ENCODE results near the gene RHOBTB3.
A peak's percentile ranks its signal among the peaks of the same experiment; 100 is the strongest.

The RHOBTB3 gene

DNA sequence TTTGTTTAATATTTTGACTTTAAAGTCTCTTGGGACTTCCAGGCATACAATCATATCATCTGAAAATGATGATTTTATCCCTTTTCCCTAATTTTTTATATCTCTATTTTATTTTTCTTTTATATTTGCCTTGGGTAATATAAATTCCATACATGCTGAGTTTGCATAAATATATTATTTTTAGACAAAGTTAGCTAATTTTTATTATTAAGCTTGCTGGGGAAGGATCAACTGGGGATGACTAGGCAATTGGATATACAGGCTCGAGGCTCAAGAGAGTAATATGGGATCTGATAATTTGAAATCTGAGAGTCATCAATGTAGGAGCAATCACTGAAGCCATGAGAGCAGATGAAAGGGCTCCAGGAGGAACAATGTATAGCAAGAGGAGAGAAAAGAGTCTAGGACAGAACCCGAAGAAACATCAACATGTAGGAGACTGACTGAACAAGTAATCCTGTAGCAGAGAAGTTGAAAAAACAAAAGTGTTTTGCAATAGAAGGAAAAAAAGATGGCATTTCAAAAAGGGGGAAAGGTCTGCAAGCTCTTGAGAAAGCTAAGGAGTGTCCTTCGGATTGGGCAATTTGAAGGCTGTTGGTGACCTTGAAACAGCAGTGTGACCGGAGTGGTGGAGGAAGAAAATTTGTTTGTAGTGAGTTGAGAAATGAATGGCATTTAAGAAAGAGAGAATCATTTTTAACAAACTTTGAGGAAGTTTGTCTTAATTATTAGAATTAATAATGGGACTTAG lies 17.0 kb upstream of the RHOBTB3 start:
- DNase-seq (ENCODE audit: low read depth, low spot score) = no peak

DNA sequence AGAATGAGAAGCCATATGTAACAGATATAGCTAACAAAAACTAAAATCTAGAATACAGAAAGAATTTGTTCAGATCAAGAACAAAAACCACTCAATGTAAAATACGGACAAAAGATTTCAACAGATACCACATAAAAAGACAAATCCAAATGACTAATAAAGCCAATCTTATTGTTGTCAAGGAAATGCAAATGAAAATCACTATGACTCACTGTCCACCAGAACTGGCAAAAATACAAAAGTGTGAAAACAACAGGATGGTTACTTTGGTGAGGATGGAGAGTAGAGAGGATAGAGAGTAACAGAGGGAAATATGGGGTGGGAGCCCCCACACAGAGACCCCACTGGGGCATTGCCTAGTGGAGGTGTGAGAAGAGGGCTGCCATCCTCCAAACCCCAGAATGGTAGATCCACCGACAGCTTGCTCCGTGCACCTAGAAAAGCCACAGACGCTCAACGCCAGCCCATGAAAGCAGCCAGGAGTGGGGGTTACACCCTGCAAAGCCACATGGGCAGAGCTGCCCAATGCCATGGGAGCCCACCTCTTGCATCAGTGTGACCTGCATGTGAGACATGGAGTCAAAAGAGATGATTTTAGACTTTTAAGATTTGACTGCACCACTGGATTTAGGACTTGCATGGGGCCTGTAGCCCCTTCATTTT lies 15.2 kb upstream of the RHOBTB3 start:
- DNase-seq (ENCODE audit: low read depth, low spot score) = no peak

DNA sequence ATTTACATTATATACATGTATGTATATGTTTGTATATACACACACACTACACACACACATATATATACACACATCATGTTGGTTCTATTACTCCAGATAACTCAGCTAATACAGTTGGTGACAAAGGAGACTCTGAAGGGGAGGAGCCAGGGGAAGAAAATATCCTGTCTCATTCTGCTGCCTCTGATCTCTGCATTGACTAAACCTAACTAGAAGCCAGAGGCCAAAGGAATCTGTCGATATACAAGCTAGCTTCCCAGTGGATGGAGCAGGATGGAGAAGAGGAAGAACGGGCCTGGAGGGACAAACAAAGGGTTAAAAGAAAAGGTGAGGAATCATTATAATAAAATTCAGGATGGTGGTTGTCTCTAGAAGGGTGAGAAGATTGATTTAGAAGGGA lies 13.7 kb upstream of the RHOBTB3 start:
- no peak for DNase-seq (ENCODE audit: low read depth, low spot score)

DNA sequence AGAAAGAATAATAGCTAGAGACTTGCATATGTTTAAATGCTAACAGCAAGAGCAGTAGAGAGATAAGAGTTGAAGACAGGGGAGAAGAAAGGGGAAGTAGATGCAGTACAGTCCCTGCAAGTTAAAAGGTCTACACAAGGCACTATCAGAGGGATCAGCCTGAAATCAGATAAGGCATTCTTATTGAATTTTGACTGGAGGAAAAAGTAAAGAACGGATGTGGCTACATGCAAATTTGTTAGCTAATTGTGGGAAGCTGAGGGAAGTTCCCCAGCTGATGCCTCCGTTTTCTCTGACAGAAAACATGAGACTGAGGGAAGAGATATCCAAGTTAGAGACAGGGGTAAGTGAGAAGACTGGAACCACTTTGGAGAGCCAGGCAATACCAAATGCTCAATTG lies 12.9 kb upstream of the RHOBTB3 start:
- DNase-seq (ENCODE audit: low read depth, low spot score) = no peak

DNA sequence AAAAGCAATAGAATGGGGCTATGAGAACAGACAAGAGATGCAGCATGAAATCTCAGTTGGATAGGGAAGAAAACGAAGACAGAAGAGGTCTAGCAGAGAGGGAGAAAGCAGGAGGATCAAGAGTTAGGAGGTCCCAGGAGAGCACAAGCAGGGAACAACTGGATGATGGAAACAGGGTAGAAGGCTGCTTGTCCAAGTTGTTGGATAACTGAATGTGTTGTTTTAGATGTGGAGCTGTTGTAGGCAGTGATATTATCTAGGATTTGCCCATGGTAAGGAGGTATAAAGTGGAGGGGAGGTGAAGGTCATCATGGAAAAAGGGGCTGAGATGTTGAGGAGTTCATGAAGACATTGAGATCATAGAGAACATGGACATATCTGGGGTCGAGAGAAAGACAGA lies 12.4 kb upstream of the RHOBTB3 start:
- no peak for DNase-seq (ENCODE audit: low read depth, low spot score)

DNA sequence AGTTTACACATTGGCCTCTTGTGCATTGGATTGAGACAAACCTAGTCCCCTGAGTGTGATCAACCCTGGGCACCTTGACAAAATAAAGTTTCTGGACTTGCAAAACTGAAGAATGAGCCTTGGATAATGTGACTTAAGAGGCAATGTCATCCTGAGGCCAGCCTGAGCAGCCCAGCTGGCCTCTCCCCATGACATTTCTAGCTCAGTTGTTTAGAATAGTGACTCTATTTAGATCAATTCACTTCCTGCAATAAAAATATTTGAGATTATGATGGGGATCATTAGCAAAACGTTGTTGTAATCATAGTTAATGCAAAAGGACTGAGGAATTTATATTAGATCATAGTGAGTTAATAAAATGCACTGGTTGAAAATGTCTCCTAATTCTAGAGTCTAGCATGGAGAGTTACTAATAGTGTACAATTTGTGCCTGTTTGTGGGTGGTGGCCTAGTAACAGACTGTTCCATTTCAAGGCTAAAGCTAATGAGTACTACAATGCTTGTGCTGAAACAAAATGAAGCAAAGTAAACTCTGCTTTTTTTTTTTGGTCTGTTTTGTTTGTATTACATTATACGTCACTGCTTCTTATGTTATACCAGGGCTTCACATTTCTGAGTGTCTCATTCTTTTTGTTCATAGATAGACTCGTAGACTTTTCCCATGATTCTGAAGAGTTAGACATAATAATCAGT lies 10.9 kb upstream of the RHOBTB3 start:
- no peak for DNase-seq (ENCODE audit: low read depth, low spot score)

DNA sequence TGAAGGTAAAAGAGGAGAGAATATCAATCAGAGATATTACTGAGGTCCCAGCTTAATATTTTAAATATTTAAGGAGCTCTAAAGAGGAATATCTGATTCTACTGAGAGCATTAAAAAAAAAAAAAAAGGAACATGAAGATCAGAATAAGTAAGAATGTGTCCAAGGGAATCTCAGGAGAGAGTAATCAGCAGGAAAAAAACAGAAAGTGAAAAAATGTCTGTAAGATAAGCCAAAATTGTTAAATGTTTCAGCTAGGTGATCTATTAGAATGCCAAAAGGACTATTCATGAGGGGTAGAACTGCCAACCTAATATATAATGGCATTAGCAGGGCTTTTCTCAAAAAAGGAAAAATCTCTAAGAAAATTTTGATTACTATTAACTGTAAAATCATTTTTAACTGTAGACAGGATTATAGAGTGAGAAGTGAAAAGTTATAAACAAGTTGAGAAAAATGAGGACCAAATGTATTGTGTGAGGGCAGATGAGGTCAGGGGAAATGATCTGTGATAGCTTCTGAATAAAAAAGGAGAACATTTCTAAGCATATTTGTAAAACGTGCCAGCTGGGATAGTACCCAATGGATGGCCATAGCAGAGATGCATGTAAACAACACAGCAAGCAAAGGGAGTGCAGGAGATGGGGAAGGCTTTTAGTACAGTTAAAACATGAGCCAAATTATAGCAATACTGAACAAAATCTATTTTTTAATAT lies 9.4 kb upstream of the RHOBTB3 start:
- DNase-seq (ENCODE audit: low read depth, low spot score) = no peak

DNA sequence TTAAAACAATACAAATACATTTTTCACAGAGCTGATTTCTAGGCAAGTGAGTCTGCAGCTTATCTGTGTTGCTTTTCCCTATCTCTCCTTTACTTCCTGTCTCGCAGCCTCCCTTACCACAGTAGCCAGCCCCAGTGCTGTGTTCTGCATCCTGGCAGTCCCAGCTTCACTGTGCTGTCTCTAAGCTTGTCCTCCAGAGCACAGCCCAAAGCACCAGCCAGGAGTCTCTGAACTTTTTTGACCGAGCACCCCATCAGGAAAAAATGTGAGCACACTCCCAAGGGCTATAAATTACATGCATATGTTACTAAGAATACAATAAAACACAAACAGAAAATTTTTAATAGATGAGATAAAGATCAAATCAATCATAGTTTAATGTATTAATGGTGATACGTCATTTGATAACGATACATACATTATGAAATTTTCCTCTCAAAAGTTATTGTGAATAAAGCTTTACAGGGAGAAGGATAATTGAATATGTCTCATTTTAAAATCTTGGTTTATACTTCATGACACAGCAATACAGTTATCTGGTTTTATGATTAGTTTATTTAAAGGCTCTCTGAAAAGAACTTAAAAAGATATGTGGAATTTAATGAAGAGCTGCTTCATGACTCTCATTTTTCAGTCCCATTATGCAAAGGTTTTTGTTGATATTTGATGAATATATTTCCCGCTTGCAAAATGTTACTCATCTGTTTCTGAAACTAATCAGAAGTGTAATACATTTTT lies 7.3 kb upstream of the RHOBTB3 start:
- DNase-seq (ENCODE audit: low read depth, low spot score) = no peak

DNA sequence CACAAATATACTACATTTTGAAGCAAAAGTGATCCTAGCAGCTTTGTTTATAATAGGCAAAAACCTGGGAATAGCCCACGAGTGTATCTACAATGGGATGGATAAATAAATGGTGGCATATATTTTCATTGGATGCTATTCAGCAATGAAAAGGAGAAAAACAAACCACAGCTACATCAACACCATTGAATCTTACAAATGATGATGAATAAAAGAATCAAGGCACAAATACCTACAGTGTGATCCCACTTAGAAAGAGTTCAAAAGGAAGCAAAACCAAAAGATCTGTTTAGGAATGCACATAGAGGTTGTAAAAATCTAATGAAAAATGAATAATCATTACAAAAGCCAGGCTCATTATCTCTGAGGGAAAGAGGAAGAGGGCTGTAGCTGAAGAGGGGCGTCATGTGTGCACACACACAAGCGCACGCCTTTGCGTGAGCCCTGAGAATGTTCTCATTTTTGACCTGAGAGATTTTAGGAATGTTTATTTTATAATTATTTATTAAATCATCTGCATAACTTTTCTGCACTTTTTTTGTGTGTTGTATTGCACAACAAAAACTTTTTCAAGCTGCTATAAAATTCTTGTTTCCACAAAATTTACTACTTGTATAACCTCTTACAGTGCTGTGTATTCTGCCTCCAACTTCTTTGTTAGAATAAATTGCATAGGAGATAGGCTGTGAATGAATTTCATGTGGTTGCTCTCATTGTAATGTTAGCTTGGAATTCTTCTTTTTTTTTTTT lies 5.9 kb upstream of the RHOBTB3 start:
- DNase-seq (ENCODE audit: low read depth, low spot score) = peak; percentile 32

DNA sequence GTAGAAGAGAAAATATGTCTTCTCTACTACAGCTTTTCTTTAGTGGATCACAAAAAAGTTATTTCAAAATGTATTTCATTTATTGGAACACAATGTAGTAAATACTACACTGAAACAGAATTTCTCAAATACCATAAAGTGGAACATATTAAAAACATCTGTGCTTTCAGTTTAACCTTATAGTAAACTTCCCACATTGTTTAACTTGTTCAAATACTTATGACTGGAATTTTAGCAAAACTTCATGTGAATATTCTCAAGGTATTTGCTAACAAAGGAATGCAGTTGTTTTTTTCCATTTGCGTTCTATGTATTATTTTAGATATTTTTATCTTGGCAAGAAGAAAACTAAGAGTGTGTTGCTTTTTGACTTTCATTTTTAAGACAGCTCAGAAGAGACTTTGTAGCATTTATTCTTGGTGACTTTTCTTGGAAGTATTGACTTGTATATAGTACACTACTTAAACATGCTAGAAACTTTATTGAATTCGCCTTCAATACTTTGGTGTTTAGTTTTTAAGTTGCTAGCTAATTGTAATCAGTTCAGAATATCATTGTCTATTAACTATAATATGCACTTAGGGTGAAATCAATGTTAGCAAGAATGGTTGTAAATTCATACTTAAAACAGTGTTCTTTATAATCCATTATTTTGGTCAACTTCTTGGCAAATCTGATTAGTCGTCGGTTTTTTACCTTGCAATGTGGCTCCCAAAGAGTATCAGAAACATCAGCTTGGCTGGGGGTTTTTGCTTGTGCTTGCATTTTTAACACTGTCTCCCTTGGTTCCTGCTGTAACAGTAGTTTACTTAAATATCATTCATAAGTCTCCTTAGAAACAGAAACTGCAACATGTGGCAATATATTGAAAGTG lies 5.0 kb upstream of the RHOBTB3 start:
- DNase-seq (ENCODE audit: low read depth, low spot score) = no peak

DNA sequence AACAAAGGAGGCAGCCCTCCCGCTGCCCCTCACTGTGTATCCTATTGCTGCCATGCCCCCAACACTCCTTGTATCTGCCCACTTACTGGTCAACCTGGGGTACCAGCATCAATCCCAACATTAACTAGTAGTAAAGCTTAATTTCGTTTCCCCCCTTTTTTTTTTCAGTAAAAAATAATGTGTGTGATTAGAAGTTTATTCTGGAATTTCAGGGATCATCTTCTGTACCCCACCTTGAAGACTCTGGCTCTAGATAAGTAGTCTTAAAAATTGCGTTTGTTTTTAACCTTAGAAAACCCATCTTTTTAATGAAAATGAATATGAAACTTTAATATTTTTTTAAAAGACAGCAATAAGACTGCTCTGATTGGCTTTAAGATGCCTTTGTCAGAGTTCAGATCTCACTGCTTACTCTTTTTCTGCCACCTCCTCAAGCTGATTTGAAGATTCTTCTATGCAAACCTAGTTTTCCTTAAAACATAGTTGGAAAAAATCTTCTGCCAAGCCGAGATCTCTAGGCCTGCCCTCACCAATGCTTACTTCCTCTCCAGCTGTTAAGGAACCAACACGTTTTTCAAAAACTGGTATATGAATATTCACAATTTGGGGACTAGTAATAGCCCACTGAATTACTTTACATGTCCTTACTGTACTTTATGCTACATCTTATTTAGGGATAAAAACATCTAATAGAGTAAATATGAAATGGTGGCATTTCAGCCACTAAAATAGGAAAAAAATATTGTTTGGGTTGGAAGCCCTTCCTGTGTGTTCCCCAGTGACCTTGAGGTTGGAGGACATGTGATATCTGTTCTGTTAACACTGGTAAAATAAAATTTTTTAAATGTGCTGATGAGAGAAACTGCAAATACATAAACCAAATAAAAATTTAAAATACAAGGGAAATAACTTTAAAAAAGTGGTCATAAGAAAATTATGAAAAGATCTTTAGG lies 4.0 kb upstream of the RHOBTB3 start:
- no peak for DNase-seq (ENCODE audit: low read depth, low spot score)

DNA sequence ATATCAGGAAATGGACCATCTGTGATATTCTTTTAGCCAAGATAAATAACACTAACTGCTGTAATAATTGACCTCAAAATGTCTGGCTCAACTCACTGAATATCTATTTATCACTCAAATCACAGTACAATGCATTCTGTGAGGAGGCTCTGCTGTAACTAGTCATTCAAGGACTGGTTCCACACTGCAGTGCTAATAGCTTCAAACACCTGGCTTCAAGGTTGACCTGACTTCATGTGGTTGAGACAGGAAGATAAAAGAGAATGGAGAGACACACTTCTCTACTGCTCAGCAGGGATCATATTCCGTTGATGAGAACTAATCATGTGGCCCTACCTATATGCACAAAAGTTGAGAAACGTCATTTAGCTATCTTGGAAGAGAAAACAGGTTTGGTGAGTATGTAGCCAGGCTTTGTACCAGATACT lies 3.4 kb upstream of the RHOBTB3 start:
- no peak for DNase-seq (ENCODE audit: low read depth, low spot score)

DNA sequence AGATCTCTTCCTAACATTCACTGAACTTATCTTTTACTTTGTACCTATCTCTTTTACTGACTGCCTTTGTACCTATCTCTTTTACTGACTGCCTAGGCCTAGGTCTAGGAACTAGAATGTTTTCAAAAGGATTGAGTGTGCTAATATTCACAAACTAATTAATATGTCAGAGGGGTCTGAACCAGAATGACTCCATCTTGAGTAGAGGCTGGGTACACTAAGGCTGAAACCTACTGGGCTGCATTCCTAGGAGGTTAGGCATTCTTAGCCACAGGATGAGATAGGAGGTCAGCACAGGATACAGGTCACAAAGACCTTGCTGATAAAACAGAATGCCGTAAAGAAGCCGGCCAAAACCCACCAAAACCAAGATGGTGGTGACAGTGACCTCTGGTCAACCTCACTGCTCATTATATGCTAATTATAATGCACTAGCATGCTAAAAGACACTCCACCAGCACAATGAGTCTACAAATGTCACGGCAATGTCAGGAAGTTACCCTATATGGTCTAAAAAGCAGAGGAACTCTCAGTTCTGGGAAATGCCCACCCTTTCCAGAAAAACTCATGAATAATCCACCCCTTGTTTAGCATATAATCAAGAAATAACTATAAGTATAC lies 2.5 kb upstream of the RHOBTB3 start:
- no peak for DNase-seq (ENCODE audit: low read depth, low spot score)

DNA sequence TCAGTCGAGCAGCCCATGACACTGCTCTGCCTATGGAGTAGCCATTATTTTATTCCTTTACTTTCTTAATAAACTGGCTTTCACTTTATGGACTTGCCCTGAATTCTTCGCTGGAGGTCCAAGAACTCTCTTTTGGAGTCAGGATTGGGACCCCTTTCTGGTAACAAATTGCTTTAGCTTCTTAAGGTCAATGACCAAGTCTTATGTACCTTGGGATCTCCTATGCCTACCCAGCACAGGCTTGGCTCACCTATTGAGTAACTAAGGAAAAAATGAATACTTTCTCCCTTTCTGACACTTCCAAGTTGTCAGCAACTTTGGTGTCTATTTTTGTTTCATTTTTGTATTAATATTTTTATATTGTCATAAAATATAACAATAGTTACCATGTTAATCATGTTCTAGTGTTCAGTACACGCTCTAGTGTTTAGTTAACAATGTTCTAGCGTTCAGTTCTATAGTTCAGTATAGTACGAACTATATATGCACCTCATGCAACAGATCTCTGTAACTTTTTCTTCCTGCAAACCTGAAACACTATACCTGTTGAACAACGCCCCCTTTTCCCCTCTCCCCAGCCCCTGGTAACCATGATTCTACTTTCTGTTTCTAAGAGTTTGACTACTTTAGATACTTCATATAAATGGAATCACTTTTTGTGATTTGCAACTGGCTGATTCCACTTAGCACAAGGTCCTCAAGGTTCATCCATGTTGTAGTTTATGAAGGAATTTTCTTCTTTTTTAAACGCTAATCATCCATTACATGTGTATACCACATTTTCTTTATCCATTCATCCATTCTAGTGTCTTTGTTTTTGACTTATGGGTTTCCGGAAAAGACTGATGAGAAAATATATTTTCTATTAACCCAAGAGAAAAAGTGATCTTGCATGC lies 1.8 kb upstream of the RHOBTB3 start:
- no peak for DNase-seq (ENCODE audit: low read depth, low spot score)

DNA sequence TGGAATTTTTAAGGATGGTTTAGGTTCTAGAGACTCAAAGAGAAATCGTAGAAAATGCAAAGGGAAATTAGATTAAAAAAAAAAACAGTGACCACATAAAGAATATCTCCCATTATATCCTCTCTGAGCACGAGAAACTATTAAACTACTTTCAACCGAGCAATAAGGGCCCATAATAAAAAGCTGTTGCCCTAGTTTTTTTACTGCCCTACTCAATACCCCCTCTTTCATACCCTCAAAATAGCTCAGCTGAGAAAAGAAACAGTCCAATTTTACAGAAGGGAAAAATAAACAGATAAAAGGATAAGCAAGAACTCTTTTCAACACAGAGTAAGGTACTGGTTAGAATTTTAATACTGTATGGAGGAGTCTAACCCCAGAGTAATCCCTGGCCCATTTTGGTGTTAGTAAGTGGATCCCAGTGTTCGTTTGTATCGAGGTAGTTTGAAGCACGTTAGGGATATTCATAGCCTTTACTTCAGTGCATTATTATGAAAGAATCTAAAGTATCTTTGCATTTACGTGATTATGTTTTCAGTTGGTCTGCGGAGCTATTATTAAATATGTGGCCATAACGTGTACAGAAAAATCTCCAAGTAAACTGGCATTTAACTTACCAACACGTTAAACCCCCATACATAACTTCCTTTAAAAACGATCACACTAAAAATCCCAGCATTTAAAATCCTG lies 980 bp upstream of the RHOBTB3 start:
- no peak for DNase-seq (ENCODE audit: low read depth, low spot score)
